Posterior cingulate gyrus (tissue), 11 donors: ENCODE measurements around the gene FAM110A.
"Not testable (repeated sequence)": the region's sequence is repeated elsewhere in the genome, so short reads cannot be mapped to it uniquely, and the experiment has no call there.

Source experiments
- DNase-seq, 10 donors: peaks; one replicate each; pipeline versions ENCODE4 v3.0.0 to v3.0.0-alpha.2; 2020 to 2021; ENCODE audit warnings: mixed read lengths in 3 of 10
- intact Hi-C: fragments of 100-400 bp; cut with DNase I; formaldehyde crosslinking; loops from one replicate; pipeline ENCODE4 v1.15.1; 2023

FAM110A gene

DNA sequence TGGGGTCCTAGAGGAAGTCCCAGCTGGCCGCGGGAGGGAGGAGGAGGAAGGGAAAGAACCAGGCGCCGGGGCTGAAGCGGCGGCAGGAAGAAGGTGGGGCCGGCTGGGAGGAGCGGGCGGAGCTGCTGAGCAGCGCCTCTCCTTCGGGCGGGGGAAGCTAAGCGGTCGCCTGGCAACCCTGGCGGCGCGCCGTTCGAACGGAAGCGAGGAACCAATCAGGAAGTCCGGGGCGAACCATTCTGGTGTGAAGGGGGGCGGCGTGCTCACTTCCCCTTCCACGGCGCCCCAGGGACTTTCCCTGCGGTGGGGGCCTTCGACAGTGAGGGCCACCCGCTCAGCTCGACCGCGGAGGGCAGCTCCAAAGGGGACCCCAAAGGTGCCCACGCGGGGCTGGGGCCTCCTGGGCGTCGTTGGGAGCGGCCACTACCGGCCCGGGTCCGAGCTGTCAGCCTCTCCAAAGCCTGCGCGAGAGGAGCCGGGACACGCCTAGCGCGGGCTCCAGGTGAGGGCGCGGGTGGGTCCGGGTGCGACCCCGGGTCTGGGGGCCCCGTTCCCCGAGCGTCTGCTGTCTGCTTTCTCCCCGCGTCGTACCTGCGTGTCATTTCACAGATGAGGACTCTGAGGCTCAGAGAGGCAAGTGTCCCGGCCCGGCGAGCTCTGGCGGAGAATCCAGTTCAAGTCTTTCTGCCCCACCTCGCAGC lies at the start of gene FAM110A:
Gene FAM110A, plus strand, starts transcription at position 266 of the 701 bp plus-strand sequence. CDS start 11,090 bp downstream, outside the sequence.
- DNase-seq, result peak; percentile 85 to 99 (median 93)
- intact Hi-C loops, result no loop called here

DNA sequence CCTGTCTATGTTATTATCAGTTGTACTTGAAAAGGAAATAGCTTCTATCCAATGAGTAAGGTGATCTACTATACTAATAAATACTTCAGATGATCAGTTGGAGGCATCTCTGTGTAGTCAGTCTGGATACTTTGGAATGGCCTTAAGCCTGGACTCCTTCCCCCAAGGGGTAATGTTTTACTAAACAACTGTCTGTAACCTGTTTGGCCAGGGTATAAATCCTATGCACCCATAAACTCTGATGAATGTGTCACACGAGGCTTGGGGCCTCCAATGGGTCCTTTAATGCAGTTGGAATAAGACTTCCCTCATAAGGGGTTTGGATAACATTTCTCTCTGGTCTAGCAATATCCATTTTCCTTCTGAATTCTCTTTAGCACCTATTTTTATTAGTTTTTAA lies 45.7 kb upstream of the FAM110A start:
- no peak for DNase-seq
- intact Hi-C loops, result no loop called here

DNA sequence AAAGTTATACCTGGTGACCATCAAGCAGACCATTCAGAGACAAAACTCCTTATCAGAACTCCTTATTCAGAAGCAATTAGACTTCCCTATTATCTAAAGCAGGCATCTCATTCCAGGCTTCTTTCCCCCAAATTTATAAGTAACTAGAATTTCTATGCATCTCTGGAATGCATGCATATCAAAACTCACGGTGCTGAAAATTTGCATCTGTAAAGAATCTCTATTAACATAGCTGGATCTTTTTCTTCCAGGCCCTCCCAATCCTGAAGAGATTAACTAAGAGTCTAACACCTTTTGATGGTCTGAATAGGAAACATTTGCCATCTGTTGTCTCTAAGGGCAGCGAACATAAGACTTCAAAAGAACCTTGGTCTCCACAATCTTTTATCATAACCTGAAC lies 42.5 kb upstream of the FAM110A start:
- DNase-seq, result no peak

DNA sequence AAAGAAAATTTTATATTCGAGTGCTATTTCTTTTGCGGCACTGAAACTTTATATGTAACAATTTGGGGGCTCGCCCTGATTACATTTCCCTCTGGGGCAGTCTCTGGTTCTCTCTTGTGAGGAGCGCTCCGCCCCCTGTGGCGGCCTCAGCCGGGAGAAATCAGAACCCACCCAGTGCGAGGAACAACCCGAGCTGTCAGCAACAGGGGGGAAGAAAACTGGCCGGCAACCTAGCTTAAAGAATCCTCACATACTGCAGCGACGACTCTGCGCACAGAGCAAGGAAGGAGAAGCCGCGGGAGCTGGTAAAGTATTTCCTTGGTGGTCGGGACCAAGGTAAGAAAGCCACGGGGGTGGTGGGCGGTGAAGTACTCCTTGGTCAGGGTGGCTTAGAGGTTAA lies 41.3 kb upstream of the FAM110A start:
- DNase-seq, result no peak
- intact Hi-C loops, result no loop called here

More for the DNA sequence above, 42.5 kb upstream of the FAM110A start:
- intact Hi-C loops, result no loop called here

DNA sequence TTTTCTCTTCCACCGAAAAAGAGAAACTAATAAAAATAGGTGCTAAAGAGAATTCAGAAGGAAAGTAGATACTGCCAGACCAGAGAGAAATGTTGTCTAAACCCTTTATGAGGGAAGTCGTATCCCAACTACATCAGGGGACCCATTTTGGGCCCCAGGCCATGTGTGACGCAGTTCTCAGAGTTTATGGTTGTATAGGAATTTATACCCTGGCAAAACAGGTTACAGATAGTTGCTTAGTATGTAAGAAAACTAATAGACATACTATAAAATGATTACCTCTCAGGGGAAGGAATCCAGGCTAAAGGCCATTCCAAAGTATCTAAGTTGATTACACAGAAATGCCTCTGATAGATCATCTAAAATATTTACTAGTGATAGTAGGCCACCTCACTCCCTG lies 36.6 kb upstream of the FAM110A start:
- no peak for DNase-seq
- intact Hi-C loops, result no loop called here

DNA sequence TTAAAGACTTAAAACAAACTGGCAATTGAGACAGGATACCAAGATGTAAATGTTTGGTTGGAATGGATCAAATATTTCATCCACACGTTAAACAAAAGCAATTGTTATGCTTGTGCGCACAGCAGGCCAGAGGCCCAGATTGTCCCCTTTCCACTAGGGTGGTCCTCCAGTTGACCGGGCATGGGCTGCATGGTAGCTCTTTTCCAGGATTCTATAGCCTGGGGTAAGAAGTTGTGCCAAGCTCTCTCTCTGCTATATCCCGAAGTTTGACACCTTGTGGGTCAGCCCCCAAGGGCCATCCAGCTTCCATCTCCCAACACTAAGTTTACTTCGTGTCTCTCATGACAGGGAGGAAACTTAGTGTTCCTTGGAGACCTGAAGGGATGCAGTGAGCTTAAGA lies 34.8 kb upstream of the FAM110A start:
- intact Hi-C loops, result not testable (repeated sequence)

DNA sequence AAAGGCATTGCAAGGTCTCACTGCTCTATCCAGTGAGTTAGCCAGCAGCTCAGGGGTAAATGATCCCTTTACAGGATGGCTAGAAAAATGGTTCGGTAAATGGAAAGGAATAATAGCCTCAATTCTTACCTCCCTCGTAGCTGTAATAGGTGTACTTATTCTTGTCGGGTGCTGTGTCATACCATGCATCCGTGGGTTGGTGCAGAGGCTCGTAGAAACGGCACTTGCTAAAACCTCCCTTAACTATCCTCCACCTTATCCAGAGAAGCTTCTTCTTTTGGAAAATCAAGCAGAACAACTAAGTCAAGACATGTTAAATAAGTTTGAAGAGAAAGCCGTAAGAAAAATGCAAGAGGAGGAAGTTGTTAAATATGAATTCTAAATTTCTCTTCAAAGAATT lies 33.5 kb upstream of the FAM110A start:
- intact Hi-C loops, DNase-seq: not testable (repeated sequence)

More for the DNA sequence above, 34.8 kb upstream of the FAM110A start:
- DNase-seq, result not testable (repeated sequence)

DNA sequence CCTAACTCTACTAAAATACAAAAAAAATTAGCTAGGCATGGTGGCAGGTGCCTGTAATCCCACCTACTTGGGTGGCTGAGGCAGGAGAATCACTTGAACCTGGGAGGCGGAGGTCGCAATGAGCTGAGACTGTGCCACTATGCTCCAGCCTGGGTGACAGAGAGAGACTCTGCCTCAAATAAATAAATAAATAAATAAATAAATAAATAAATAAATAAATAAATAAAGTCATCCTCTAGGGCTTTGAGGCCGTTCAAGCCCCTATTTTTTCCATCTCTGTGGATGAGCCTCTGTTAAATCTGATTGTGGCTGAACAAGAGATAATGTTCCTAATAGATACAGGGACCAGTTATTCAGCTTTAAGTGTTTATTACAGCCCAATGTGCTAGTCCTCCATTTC lies 31.8 kb upstream of the FAM110A start:
- DNase-seq, result no peak
- intact Hi-C loops, result no loop called here

DNA sequence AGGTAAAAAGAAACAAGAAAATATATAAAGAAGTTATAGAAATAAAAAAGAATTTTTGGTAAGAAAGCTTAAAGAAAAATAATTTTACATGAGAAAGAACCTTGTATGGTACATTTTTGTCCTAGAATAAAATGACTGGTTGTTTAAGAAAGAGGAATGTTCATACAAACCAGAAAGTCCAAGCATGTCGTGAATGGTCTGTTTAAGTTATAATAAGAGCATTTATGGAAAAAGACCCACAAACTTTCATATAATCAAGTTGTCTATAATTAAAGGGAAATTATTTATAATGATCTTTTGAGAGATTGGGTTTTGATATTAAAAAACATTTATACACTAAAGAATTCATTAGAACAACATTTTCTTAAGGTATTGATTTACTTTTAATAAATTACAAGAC lies 27.8 kb upstream of the FAM110A start:
- intact Hi-C loops, result no loop called here
- no peak for DNase-seq

DNA sequence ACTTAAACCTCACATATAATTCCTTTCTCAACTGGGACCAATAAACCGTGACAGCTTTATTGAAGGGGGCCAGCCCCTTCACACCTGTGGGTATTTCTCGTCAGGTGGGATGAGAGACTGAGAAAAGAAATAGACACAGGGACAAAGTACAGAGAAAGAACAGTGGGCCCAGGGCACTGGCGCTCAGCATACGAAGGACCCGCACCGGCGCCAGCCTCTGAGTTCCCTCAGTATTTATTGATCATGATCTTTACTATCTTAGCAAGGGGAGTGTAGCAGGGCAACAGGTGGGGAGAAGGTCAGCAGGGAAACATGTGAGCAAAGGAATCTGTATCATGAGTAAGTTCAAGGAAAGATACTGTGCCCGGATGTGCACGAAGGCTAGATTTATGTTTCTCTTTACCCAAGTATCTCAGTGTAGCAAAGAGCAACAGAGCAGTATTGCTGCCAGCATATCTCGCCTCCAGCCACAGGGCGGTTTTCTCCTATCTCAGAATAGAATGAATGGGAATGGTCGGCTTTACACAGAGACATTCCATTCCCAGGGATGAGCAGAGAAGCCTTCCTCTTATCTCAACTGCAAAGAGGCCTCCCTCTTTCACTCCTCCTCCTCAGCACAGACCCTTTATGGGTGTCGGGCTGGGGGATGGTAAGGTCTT lies 21.6 kb upstream of the FAM110A start:
- intact Hi-C loops, result loop anchor here (10.0 kb wide), 1 partner anchor 293 kb away; no protein-coding TSS in a partner anchor

DNA sequence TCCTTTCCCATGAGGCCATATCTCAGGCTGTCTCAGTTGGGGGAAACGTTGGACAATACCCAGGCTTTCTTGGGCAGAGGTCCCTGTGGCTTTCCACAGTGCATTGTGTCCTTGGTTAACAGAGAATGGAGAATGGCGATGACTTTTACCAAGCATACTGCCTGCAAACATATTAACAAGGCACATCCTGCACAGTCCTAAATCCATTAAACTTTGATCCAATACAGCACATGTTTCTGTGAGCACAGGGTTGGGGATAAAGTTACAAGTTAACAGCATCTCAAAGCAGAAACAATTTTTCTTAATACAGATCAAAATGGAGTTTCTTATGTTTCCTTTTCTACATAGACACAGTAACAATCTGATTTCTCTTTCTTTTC lies 21.1 kb upstream of the FAM110A start:
- intact Hi-C loops, result loop anchor here (10.0 kb wide), 1 partner anchor 292 kb away; no protein-coding TSS in a partner anchor
- DNase-seq, result not testable (repeated sequence)

More for the DNA sequence above, 21.6 kb upstream of the FAM110A start:
- not testable (repeated sequence) for DNase-seq

DNA sequence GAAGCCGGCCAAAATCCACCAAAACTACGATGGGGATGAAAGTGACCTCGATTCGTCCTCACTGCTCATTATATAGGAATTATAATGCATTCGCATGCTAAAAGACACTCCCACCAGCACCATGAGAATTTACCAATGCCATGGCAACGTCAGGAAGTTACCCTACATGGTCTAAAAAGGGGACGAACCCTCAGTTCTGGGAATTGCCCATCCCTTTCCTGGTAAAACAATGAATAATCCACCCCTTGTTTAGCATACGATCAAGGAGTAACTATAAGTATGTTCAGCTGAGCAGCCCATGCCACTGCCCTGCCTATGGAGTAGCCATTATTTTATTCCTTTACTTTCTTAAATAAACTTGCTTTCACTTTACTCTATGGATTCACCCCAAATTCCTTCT lies 20.1 kb upstream of the FAM110A start:
- intact Hi-C loops, result loop anchor here (10.0 kb wide), 1 partner anchor 291 kb away; no protein-coding TSS in a partner anchor
- no peak for DNase-seq

DNA sequence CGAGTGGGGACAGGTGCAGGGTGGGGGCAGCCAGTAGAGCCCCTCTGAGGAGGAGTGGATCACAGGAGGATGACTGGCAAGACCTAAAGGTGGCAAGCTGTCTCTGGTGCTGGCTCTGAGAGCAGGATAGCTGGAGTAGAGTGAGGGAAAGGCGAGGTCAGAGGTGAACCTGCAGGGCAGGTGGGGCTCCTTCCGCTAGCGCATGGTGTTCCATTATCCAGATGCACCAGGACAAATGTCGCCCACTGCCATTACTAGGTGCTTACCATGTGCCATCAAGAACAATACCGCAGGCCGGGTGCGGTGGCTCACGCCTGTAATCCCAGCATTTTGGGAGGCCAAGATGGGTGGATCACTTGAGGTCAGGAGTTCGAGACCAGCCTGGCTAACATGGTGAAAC lies 18.3 kb upstream of the FAM110A start:
- DNase-seq, result no peak
- intact Hi-C loops, result loop anchor here (10.0 kb wide), 1 partner anchor 290 kb away; no protein-coding TSS in a partner anchor

DNA sequence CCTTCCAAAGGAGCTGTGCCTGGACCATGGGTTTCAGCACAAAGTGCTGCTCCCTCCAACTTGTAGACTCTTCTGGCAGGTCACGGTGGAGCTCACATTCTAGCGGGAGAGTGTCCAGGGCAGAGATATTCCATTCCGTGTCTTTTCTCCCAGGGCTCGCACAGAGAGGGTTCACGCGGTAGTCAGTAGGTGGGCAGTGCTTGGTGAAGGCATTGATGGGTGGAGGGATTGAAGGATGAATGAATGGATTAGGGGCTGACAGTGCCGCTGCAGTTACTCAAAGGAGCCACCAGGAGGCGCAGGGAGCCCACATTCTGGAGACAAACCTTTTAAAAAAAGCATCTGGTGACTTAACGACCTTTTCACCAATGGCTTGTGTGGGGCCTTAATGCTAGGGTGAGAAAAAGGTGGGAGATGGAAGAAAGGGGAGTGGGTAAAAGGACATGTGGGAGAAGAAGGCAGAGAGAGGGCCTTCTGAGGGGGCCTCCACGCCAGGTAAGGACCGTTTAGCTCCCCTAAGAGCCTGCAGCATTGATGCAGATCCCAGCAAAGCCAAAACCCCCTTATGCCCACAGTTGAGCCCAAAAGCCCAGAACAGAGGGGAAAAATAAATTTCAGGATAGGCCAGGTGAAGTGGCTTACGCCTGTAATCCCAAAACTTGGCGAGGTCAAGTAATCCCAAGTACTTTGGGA lies 17.5 kb upstream of the FAM110A start:
- DNase-seq, result peak in 9 of 10 donors; percentile 42 to 93 (median 62)

DNA sequence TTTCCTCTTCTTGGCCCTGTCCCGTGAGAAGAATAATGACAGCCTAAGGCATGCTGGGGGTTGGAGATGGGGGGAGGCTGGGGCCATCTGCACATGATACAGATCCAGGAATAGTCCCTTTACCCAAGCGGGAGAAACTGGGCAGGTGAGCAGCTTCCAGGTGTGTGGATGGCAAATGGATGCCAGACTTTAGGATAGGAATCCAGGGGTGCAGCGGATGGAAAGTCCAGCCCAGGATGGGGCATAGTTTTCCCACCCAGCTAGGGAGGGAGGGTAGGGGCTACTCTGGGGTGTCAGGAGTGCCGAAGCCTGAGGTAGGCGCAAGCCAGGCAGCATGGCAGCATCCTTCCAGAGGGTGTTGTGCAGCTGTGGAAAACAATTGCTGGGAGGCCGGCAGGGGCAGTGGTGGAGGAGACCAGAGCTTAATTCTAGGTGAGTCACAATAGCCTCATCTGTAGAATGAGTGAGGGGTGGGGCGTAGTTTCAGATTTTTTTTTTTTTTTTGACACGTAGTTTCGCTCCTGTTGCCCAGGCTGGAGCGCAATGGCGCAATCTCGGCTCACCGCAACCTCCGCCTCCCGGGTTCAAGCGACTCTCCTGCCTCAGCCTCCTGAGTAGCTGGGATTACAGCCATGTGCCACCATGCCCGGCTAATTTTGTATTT lies 15.4 kb upstream of the FAM110A start:
- DNase-seq, result no peak
- intact Hi-C loops, result loop anchor here (2.0 to 10.0 kb wide), 2 partner anchors 287 to 395 kb away; no protein-coding TSS in a partner anchor

More for the DNA sequence above, 17.5 kb upstream of the FAM110A start:
- intact Hi-C loops, result loop anchor here (1.0 to 10.0 kb wide), 2 partner anchors 140 to 289 kb away; no protein-coding TSS in a partner anchor

DNA sequence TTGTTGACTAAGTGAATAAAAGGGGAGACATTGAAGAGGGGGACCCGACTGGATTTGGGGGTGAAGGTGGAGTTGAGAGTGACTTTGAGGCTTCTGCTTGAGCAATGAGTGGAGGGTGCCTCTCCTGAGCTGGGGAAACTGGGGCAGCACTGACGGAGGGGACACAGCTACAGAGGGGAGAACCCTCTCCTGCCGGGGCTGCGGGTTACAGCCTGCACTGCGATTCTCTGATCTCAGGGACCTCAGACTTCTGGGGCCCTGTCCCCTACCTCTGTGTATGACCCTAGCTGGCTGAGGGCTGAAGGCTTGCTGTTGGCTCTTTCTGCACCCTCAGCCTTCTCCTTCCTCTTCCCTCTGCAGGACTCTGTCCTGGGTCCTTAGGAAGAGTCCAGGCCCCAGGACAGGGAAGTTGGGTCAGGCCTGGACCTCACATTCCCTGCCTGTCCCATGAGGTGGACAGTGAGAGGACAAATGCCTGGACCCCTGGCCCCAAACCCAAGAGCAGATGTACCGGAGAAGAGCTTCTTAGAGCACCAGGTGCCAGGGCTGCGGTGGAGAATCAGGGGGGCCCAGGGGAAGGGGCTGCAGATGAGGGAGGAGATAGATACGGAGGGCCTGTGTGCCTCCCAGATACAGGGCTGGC lies 13.7 kb upstream of the FAM110A start:
- intact Hi-C loops, result loop anchor here (2.0 to 10.0 kb wide), 2 partner anchors 285 to 393 kb away; no protein-coding TSS in a partner anchor
- no peak for DNase-seq

DNA sequence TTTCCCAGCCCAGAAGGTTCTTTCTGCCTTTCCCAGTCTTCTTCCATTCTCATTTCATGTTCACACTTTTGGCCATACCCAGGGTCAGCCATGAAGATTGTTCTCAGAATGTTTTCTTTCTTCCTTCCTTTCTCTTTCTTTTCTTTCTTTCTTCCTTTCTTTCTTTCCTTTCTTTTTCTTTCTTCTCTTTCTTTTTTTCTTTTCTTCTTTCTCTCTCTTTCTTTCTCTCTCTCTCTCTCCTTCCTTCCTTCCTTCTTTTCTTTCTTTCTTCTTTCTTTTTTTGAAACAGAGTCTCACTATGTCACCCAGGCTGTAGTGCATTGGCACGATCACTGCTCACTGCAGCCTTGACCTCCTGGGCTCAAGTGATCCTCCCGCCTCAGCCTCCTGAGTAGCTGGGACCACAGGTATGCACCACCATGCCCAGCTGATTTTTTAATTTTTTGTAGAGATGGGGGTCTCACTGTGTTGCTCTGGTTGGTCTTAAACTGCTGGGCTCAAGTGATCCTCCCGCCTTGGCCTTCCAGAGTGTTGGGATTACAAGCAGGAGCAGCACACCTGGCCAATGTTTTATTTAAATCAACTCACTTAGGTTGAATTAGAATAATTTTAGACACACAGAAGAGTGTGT lies 13.1 kb upstream of the FAM110A start:
- intact Hi-C loops, result no loop called here

DNA sequence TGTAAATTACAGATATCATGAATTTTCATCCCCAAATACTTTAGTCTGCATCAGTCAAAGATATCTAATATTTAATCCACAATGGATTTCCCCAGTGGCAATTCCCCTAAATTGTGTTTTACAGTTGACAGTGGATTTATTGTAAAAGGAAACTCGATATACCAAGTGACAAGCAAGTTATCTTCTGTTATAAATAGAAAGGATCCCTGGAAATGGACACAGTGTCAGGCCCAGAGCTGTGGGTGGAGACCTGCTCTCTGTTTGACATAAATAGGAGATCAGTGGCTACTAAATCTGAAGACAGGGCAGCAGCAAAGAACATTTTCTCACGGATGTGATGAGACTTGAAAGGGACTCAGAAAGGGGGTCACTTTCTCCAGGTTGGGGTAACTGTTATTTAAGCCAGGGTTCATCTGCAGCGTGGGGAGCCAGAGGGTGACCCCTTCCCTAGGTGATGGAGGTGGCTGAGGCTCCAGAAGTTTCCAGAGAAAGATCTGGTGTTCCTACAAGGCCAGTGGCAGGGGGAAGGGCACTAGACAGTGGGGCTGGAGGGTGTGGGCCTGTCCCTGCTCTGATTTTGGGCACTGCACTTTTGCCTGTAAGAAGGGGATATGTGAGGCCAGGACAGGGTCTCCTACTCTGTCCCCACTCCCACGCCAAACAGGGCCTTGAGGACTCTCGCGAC lies 12.3 kb upstream of the FAM110A start:
- intact Hi-C loops, result no loop called here

More for the DNA sequence above, 13.1 kb upstream of the FAM110A start:
- no peak for DNase-seq

DNA sequence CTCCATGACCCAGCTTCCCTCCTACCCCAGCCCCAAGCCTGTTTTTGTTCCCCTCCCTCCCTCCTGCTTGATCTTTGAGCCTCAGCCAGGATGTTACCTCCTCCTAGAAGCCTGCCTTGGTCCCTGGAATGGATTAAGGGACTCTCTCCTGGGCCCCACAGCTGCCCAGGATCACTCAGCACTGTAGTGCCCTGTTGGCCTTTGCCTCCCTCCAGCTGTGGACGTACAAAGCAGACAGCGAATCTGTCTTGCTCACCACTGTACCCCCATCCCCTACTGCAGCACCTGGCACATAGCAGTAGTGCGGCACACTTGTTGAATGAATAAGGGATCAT lies 11.8 kb upstream of the FAM110A start:
- no peak for DNase-seq
- intact Hi-C loops, result no loop called here

More for the DNA sequence above, 12.3 kb upstream of the FAM110A start:
- no peak for DNase-seq
